NAMALWA (cell line): ENCODE results near the gene HIPK4.
"Not testable (repeated sequence)": the region's sequence is repeated elsewhere in the genome, so short reads cannot be mapped to it uniquely, and the experiment has no call there.

Experiments
- DNase-seq: peaks from one replicate; pipeline ENCODE4 v3.0.0-alpha.2; 2015; ENCODE audit warnings: low spot score

The HIPK4 gene

DNA sequence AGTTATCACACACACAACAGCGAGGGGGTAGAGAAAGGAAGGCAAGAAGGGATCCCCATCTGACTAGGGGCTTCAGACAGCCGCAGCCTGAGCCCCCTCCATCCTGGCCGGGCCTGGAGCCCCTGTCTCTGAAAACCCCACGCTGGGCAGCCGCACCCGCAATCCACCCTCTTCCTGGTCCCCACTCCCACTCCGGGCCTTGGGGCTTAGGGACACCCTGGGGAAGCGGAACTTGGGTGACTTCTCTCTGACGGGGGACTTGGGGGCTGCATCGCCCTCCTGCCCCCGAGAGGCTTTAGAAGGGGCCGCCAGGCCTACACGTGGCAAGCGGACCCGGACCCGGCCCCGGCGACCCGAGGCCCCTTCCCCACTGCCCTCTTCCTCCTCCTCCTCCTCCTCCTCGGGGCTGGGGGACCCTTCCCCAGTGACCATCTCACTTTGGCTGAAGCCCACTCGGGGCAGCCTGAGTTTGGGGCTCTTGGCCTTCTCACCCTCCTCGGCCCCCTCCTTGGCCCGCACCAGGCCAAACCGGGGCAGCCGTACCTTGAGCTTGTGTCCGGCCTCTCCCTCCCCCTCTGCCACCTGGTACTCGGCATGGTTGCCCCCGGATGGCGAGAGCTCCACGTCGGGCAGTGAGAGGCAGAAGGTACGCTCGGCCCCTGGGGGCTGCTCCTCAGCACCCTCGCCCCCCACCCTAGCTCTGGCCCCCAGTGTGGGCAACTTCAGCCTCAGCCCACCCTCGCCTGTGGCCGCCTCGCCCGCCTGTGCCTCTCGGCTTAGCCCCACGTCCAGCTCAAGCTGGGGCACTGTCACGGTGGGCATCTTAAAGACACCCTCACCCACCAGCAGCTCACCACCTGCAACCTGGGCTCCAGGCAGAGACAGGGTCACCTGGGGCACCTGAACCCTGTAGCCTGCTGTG is 4.2 kb upstream of the HIPK4 start:
- DNase-seq = no peak

DNA sequence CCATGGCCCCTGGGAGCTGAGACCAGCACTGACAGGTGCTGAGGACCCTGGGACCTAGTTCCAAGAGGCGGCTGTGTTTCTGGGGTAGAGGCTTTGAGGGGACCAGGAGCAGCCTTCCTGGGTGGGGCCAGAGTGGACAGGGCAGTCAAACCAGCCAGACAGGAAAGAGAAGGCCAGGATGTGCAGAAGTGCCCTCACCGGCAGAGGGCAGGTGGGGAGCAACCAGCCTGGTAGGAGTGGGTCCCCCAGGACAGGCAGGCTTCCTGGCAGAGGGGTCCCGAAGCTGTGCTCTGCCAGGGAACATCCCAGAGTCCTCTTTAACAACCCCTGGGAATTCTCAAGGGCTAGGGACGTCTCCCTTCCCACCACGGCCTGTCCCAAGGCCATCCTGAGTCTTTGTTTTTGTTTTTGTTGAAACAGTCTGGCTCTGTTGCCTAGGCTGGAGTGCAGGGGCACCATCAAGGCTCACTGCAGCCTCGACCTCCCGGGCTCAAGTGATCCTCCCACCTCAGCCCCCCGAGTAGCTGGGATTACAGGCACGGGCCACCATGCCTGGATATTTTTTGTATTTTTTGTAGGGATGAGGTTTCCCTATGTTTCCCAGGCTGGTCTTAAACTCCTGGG is 3.0 kb upstream of the HIPK4 start:
- no peak for DNase-seq

DNA sequence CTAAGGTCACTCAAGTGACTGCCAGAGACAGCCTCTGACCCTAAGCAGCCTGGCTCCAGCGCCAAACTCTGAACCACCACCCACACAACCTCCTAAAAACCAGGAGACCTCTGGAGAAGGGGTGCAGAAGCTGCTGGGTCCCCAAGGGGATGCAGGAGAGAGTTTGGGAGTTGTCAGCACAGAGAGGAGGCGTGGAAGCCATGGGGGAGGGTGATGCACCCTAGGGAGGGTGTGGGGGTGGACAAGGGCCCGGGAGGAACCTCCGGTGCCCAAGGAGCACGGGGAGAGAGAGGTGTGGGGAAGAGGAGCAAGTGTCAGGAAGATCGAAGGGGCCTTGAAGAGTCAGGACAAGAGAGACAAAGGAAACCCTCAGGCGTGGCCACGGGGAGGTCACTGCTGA is 2.1 kb upstream of the HIPK4 start:
- DNase-seq = no peak

DNA sequence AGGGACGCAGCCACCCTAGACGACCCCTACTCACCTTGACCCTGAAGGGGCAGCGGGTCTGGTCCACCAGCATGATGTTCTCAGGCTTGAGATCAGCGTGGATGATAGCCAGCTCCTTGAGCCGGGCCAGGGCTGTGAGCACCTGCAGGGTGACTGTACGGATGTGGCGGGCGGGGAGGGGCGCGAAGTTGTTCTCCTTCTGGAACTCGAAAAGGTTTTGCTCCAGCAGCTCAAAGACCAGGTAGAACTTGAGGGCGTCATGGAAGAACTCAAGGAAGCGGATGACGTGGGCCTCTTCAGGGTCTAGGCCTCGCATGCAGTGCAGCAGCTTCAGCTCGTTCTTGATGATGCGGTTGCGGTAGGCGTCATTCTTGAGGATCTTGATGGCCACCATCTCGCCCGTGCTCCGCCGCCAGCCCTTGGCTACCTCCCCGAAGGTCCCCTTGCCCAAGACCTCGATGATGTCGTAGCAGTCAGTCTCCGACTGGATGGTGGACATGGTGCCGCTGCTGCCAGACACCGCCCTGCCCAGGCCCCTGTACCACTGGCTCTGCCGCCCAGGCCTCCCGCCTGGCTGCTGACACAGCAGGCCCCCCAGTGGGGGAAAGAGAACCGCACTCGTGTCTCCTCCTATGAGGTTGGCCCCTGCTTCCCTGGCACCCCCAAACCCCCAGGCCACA is 437 bp downstream of the HIPK4 start:
- no peak for DNase-seq

DNA sequence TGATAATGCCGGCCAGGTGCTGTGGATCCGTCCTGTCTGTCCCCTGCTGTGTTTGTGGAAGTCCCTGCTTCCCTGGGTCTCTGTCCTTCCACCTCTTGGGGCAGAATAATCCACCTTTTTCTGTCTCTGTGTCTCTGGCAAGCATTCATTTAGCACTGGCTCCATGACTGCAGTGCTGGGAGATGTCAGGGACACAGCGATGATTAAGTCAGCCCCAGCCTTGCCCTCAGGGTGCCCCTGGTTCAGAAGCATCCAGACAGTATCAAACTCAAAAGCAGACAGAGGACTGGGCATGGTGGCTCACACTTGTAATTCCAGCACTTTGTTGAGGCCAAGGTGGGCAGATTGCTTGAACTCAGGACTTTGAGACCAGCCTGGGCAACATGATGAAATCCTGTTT is 1.5 kb downstream of the HIPK4 start:
- DNase-seq = no peak

DNA sequence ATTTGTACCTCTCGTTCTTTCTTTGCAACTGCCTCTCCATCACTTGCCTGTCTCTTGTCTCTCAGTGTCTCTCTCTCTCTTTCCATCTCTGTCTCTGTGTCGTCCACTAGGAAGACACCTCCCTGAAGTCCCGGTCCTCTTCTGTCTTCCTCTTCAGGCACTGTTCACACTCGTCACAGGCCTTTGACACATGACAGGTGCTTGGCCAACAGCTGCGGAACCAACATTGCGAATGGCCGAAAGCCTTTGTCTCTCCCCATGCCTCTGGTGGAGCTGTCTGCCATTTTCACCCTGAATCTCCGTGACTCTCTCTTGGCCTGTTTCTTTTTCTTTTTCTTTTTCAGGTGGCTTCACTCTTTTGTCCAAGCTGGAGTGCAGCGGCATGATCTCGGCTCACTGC is 2.8 kb downstream of the HIPK4 start:
- DNase-seq = no peak

DNA sequence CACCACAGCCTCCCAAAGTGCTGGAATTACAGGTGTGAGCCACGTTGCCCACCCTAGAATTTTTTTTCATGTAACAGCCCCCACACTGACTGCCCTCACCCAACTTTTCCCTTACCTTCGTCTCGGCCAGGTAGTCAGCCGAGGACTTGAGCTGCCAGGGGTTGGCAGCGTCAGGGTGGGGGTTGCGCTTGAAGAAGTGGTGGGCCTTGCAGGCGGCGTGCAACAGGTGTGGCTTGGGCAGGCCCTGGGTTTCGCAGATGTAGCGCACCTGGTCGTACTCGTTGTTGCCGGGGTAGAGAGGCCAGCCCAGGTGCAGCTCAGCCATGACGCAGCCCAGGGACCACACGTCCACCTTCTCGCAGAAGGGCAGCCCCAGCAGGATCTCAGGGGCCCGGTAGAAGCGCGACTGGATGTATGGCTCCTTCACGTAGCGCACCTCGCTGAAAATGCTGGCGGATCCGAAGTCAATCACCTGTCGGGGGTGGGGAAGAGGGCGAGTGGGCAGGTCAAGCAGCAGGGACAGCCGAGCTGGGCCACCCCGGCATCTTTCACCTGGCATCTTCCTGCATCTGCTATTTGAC is 6.2 kb downstream of the HIPK4 start:
- no peak for DNase-seq

DNA sequence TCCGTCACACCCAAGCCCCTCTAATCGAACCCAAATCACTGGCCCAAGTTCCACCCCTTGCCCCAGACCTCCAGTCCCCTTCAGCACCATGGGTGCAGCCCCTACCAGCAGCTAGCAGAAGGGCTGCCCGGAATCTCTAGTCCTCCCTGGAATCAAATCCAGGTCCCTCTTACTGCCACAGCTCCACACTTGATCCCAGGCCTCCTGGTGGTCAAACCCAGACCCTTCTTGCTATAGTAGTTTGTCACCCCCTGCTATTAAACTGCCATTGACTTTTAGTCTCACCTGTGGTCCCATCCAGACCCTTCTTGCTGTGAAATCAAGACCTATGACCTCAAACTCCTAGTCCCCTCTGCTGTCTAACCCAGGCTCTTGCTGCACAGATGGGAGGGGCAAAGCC is 8.7 kb downstream of the HIPK4 start:
- DNase-seq = no peak

DNA sequence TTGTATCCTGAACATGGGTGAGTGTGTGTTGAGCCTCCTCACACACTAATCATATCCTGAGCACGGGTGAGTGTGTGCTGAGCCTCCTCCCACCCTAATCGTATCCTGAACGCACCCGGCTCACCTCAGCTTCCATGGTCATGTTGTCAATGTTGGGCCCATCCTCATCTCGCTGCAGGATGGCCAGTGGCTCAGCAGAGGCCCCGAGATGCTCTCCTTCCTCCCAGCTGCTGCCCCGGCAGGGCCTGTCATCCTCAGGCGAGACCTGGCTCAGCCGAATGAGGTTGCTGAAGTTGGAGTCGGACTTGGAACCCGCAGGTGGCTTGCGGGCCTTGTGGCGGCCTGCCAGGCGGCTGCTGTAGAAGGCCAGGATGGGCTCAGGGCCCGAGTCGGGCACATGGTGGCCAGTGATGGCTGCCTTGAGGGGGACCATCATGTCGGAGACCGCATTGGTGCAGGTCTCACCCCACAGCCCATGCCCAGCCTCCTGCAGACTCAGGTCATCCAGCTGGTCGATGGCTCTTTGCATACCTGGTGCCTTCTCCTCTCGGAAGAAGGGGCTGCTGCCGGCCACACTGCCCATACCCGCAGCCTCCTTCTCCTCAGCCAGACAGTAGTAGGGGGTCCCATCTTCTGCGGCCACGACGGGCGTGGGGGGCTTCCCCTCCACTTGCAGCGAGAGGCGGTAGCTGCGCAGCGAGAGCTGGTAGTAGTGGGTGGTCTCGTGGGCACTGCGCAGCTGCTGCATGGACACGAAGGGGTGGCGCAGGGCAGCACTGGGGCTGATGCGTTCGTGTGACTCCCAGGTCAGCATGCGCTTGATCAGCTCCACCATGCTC is 9.6 kb downstream of the HIPK4 start:
- DNase-seq = no peak

DNA sequence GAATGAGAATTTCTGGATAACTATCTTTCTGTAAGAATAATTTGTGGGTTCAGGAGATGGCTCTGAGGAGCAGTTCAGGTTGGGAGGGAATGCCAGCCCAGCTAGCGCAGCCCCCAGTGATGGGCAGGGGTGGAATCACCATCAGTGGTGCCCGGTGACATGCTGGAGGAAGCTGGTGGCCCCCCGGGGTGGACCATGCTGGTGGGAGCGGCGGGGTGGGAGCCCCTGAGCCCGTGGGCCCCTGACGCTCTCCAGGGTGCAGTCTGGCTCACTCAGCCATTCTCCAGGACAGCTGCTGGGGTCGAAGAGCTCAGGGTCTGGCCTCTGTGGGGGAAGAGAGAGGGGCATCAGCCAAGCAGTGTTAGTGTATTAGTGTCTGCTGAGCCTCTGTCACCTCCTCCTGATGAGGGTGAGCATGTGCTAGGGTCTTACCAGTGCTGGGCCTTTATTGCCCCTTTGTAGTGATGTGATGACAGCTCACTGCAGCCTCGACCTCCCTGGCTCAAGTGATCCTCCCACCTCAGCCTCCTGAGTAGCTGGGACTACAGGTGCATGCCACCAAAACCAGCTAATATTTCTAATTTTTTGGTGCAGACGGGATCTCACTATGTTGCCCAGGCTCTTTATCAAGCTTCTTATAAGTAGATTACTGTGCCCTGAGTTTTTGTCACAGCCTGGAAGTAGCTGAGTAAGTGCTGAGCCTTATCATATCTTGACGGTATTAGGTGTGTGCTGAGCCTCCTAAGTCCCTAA is 10.4 kb downstream of the HIPK4 start:
- DNase-seq = no peak

DNA sequence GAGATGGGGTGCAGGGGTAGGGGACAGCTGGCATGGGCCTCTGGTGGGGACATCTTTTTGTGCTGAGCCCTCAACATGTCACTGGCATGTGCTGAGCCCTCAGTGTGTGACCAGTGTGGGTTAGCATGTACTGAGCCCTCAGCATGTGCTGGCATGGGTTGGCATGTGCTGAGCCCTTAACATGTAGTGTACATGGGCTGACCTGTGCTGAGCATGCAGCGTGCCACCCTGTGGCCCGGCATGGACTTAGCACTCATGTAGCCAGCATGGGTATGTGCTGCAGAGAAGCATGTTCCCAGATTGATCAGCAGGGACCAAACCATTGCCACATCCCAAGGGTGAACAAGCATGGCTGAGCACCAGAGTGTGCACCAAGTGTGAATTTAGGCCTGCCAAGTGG is 11.5 kb downstream of the HIPK4 start:
- DNase-seq = no peak

DNA sequence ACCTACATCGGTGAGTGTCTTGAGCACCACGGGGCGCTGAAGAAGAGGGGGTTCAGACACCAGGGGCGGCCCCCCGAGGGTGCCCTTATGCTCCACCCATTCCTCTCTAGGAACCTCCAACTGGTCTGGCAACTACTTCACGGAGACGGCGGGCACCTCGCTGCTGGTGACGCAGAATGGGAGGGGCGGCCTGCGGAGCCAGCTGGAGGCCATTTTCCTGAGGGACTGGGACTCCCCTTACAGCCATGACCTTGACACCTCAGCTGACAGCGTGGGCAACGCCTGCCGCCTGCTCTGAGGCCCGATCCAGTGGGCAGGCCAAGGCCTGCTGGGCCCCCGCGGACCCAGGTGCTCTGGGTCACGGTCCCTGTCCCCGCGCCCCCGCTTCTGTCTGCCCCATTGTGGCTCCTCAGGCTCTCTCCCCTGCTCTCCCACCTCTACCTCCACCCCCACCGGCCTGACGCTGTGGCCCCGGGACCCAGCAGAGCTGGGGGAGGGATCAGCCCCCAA is 12.1 kb downstream of the HIPK4 start:
- no peak for DNase-seq

DNA sequence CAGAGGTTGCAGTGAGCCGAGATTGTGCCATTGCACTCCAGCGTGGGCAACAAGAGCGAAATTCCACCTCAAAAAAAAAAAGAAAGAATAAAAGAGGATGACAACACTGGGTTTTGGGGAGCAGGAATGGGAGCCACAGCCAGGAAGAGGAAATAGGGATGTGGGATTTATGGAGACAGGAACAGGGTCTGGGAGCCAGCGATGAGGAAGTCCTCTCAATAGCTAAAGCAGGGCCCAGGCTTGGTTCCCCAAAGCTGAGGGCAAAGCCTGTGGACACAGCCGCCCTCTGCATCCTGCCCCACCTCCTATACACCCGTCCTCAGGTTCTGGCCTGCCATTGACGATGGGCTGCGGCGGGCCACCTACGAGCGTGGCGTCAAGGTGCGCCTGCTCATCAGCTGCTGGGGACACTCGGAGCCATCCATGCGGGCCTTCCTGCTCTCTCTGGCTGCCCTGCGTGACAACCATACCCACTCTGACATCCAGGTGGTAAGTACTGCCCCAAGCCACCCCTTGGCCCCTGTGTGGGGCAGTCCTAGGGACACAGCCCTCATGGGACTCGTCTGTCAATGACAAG is 13.6 kb downstream of the HIPK4 start:
- DNase-seq = no peak

DNA sequence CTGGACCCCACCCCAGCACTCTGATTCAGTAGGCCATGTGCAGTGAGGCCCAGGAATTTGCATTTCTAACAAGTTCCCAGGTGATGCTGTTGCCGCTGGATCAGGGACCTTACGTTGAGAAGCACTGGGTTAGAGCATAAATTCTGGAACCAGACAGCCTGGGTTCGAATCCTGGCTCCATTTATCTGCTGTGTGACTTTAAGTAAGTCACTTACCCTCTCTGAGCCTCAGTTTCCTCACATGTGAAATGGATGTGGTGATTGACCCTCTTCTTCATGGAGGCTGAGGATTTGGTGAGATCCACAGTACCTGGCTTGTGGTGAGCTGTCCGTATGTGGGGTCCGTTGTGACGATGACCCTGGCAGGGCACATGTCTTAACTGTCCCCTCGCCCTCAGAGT is 15.9 kb downstream of the HIPK4 start:
- no peak for DNase-seq

DNA sequence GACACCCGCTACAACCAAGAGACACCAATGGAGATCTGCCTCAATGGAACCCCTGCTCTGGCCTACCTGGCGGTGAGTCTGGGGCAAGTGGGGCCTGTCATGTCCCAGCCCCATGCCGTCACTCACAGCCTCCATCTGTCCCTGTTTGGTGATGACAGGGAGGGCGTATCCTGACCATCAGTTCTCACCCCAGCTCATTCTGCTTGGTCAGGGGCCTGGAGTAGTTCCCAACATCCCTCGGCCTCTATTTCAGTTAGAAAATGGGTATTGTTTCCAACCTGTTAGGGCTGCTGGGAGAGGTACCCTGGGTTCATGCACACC is 18.2 kb downstream of the HIPK4 start:
- DNase-seq = no peak

DNA sequence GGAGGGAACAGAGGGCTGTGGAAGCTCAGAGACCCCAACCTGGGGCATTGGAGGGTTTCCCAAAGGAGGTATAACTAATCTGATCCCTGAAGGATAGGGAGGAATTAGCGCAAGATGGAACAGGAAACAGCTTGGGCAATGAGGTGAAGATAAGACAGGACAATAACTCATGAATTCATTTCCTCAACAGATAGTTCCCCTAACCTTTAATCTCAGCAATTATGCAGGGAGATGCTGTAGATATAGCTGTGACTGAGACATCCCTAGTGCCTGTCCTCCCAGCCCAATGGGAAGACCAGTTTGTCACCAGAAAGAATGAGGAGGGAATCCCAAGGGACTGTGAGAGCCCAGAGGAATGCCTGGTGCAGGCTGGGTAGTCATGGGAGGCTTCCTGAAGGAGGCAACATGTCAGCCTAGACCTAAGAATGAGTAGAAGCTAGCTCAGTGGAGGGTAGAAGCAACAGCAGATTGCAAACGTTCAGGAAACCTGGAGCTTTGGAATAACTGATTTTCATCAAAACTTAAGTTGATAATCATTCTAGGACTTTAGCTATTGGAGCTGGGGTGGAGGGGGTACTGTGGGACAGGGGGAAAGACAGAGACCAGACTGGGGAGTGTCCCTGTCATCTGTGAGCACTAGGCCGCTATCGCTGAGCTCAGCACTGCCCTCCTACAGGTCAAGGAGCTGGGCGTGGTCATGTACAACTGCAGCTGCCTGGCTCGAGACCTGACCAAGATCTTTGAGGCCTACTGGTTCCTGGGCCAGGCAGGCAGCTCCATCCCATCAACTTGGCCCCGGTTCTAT is 18.8 kb downstream of the HIPK4 start:
- no peak for DNase-seq

DNA sequence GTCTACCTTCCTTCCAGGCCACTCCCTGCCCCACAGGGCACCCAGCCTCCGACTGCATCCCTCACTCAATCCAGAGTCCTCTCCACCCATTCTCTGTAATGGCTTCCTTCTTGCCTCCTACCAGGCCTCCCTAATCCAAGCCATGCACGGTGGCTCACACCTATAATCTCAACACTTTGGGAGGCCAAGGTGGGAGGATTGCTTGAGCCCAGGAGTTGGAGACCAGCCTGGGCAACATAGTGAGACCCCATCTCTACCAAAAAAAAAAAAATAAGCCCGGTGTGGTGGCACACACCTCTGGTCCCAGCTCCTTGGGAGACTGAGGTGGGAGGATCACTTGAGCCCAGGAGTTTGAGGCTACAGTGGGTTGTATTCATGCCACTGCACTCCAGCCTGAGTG is 19.7 kb downstream of the HIPK4 start:
- not testable (repeated sequence) for DNase-seq

DNA sequence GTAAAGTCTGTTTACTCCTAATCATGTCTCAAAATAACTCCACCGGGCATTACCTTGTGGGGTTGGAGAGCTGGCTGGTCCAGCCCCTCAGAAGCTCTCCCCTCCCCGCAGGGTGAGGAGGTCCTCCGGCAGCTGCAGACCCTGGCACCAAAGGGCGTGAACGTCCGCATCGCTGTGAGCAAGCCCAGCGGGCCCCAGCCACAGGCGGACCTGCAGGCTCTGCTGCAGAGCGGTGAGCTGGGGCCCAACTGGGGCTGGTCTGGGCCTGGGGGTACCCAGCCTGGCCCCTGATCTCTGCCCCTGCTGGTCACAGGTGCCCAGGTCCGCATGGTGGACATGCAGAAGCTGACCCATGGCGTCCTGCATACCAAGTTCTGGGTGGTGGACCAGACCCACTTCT is 20.2 kb downstream of the HIPK4 start:
- DNase-seq = no peak

DNA sequence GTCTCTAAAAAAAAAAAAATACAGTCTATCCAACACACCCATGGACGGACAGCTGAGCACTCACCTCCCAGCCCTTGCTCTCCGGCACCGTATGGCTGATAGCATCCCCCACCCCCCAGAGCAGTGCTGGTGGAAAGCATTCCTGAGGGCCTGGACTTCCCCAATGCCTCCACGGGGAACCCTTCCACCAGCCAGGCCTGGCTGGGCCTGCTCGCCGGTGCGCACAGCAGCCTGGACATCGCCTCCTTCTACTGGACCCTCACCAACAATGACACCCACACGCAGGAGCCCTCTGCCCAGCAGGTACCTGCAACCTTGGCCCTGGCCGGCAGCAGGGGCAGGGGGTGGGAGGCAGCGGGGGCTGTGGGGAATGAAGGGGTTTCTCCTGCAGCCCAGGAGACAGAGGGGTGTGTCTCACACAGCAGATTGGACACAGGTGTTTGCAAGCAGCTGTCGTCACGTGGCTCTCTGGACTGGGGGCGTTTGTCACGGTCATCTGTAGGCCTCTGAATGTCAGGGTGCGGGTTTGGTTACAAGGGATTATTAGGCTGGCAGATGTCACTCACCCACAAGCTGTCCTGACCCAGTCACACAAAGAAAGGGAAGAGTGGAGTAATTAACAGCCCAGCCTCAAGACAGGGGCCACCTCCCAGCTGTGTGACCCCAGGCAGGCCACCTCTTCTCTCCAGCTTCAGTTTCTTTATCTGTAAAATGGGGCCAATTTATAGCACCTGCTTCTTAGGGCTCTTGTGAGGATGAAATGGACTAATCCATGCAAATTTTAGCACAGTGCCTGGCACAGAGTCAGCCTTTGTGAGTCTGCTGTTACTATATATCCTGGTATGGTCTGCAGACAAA is 22.2 kb downstream of the HIPK4 start:
- DNase-seq = no peak
